ENCODE data around the gene ZBED4. TPM values are rescaled to one million over a fixed set of nuclear protein-coding genes. Genes with fewer than 3 reads are reported as not detected.

ZBED4 gene
- total and polyA plus RNA-seq, 11 donors, result 2.2 to 8.6 (median 4.9) TPM

- TF ChIP-seq CTCF (IDR thresholded peaks at IDR 0.05), result no peak
- no peak for TF ChIP-seq POLR2A (IDR thresholded peaks at IDR 0.05)
- DNase-seq, result no peak
- Histone ChIP-seq H3K4me1 (peaks cover 0 to 24% (median 17%) of the 10 kb centered on the region in 12 donors), H3K36me3 (peaks cover 0 to 43% (median 26%) of the 10 kb centered on the region in 9 donors), H3K9me3 (no peaks in the 10 kb centered on the region), H3K27me3 (no peaks in the 10 kb centered on the region), H3K4me3 (no peak overlapping the region), H3K27ac (no peak overlapping the region)
- 88 to 97% (median 96%) methylated on average over 16 to 18 of the region's 18 CpGs for WGBS, 4 donors
- intact Hi-C loops (cut with DNase I), result loop anchor here in 5 of 10 donors (10.0 kb wide), 4 partner anchors 146 to 264 kb away; partner anchors contain the start of gene TRABD (in 1 of the 5)
- no peak for ATAC-seq
Measured at GRCh38 chr22:49920859-49921258, 67.2 kb downstream of the ZBED4 start.

GRCh38 chr22:49921508-49922278, 68.0 kb downstream of the ZBED4 start:
- intact Hi-C loops (cut with DNase I), result loop anchor here in 5 of 10 donors (10.0 kb wide), 4 partner anchors 147 to 263 kb away; partner anchors contain the start of gene TRABD (in 1 of the 5)

GRCh38 chr22:49922484-49922883, 68.8 kb downstream of the ZBED4 start:
- H3K36me3 ChIP-seq, result peaks cover 0 to 48% (median 30%) of the 10 kb centered on the region in 9 donors
- H3K27me3 ChIP-seq, result no peaks in the 10 kb centered on the region
- H3K4me1 ChIP-seq, result peaks cover 0 to 20% (median 9%) of the 10 kb centered on the region in 12 donors
- ATAC-seq (no peak), DNase-seq (no peak)
- WGBS, 4 donors, result 90 to 96% (median 93%) methylated on average over 13 to 22 of the region's 22 CpGs
- H3K27ac ChIP-seq, result no peak overlapping the region
- intact Hi-C loops (cut with DNase I), result loop anchor here in 5 of 10 donors (10.0 kb wide), 4 partner anchors 148 to 262 kb away; partner anchors contain the start of gene TRABD (in 1 of the 5)
- H3K9me3 ChIP-seq, result no peaks in the 10 kb centered on the region
- no peak overlapping the region for H3K4me3 ChIP-seq
- TF ChIP-seq CTCF (IDR thresholded peaks at IDR 0.05), result no peak
- TF ChIP-seq POLR2A (IDR thresholded peaks at IDR 0.05), result no peak

More at GRCh38 chr22:49921508-49922278, 68.0 kb downstream of the ZBED4 start:
- Histone ChIP-seq H3K9me3 (no peaks in the 10 kb centered on the region), H3K27me3 (no peaks in the 10 kb centered on the region), H3K36me3 (peaks cover 0 to 48% (median 30%) of the 10 kb centered on the region in 9 donors), H3K27ac (no peak overlapping the region), H3K4me1 (peaks cover 0 to 25% (median 16%) of the 10 kb centered on the region in 12 donors), H3K4me3 (no peak overlapping the region)
- DNase-seq (no peak), ATAC-seq (no peak)
- TF ChIP-seq CTCF (IDR thresholded peaks at IDR 0.05), result no peak
- no peak for TF ChIP-seq POLR2A (IDR thresholded peaks at IDR 0.05)
- WGBS, 4 donors, result 84 to 90% (median 89%) methylated on average over 28 to 35 of the region's 35 CpGs

- Histone ChIP-seq H3K4me1 (peaks cover 0 to 17% (median 8%) of the 10 kb centered on the region in 12 donors), H3K9me3 (no peaks in the 10 kb centered on the region), H3K36me3 (peaks cover 0 to 48% (median 30%) of the 10 kb centered on the region in 9 donors), H3K4me3 (no peak overlapping the region), H3K27me3 (no peaks in the 10 kb centered on the region), H3K27ac (no peak overlapping the region)
- ATAC-seq (no peak), DNase-seq (no peak)
- WGBS, 4 donors, result 90 to 96% (median 94%) methylated on average over 12 to 25 of the region's 25 CpGs
- intact Hi-C loops (cut with DNase I), result loop anchor here in 5 of 10 donors (10.0 kb wide), 4 partner anchors 148 to 262 kb away; partner anchors contain the start of gene TRABD (in 1 of the 5)
- TF ChIP-seq POLR2A (IDR thresholded peaks at IDR 0.05) (no peak), CTCF (IDR thresholded peaks at IDR 0.05) (no peak)
Measured at GRCh38 chr22:49922926-49923325, 69.3 kb downstream of the ZBED4 start.
